Myocyte (in vitro differentiated cells): ENCODE results near the gene MRPS2. TPM values are rescaled to one million over a fixed set of nuclear protein-coding genes. Genes with fewer than 3 reads are reported as not detected.

Experiments
- DNase-seq: peaks from one replicate; pipeline ENCODE4 v3.0.0-alpha.2; 2012; ENCODE audit warnings: low read depth
- total RNA-seq: library from RNA; depleted of rRNA; stranded (reverse); fragments of >200 nt; gene quantifications from 2 replicates; pipeline ENCODE4 v1.2.3, GENCODE V29; 2014

Gene MRPS2
- total RNA-seq, 1 donor from 2014 or later: 39.2 TPM

- DNase-seq: peak; percentile 46
These were observed 20.2 kb upstream of the MRPS2 start for GRCh38 chr9:135480071-135480939.

- no peak for DNase-seq
These were observed 19.6 kb upstream of the MRPS2 start for GRCh38 chr9:135480940-135481310.

GRCh38 chr9:135482015-135482754 is 18.3 kb upstream of the MRPS2 start:
- DNase-seq: no peak

DNA sequence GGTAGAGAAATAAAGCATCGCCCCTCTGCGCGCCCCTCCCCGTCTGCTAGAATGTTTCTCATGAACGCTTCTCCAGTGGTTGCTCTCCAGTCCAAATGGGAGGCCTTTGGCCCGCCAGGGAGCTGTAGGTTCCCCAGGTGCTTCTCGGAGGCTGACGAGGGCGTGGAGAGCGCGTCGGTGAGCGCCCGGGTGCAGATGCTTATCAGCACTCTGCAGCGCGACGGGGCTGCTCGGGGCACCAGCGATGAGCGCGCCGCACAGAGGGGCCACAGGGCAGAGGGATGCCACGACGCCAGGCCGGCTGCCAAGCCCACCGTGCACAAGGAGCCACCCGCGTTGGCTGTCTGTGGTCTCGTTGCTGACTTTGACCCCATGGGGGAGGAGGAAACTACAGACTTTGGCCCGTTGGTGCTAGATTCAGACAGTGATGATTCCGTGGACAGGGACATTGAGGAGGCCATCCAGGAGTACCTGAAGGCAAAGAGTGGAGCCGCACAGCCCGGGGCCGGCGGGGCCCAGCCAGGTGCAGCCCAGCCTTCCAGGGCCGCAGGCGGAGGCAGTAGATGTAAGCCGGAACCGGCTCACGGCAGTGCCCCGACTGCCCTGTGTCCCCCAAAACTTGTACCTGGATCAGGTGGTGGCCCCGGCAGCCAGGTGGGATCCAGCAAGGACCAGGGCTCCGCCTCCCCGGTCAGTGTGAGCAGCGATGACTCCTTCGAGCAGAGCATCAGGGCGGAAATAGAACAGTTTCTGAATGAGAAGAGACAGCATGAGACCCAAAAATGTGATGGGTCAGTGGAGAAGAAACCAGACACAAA is 15.8 kb upstream of the MRPS2 start:
- no peak for DNase-seq

- no peak for DNase-seq
These were observed 15.1 kb upstream of the MRPS2 start for GRCh38 chr9:135485385-135485784.

- no peak for DNase-seq
These were observed 14.7 kb upstream of the MRPS2 start for GRCh38 chr9:135485832-135486231.

DNA sequence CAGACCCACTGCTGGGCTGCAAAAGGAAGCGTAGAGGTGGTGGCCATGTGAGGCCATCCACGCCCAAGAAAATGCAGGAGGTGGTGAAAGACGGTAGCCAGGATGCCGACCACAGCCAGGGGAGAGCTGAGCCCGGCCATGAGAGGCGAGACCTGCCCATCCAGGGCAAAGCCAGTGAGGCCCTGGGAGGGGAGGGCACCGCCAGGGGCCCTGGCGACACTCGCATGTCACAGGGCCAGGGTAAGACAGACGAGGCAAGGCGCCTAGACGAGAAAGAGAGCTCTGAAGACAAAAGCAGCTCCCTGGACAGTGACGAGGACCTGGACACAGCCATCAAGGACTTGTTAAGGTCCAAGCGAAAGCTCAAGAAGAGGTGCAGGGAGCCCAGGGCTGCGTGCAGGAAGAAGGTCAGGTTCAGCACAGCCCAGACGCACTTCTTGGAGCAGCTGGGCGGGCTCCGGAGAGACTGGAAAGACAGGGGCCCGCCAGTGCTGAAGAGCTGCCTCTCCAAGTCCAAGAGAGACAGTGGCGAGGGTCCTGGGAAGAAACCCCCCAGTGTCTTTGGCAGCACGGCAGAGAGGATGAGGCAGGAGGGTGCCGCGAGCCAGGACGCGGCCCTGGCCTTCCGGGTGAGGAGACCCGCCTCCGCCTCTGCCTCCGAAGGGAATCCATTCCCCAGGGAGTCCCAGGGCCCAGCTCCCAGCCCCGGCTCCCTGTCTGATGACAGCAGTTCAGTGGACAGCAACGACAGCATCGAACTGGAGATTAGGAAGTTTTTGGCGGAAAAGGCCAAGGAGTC is 14.0 kb upstream of the MRPS2 start:
- DNase-seq: no peak

DNA sequence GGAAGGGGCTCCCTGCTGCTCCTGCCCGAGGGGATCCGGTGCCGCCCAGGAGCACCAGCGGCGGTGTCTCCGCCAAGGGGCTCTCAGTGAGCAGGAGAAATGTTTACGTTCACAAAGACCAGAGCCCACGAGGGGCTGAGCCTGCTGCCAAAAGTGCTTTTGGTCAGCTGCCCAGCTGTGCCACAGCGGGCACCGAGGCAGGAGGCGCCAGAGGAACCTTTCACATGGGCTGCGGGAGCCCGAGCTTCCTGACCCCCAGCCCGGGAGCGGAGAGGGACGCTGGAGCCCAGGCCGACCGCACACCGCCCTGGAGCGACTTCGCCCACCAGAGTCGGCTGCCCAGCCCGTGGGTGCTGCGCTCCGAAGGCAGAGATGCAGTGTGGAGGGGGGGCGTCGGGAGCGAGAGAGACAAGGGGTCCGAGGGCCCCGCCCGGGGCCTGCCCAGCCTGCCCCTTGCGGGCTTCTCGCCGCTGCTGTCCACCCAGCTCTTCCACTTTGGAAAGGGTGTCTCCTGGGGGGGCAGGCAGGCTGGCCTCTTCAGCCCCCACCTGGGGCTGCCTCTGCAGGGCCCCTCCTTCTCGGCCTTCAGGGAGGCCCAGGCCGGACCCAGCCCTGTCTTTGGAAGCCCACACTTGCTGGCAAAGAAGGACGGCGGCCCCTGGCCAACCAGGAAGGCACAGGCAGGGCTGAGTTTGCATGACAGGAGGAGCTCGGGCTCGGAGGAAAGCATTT is 13.0 kb upstream of the MRPS2 start:
- no peak for DNase-seq

GRCh38 chr9:135488013-135488330 is 12.5 kb upstream of the MRPS2 start:
- DNase-seq: no peak

GRCh38 chr9:135488527-135488926 is 12.0 kb upstream of the MRPS2 start:
- DNase-seq: no peak

- DNase-seq: no peak
These were observed 11.1 kb upstream of the MRPS2 start for GRCh38 chr9:135489188-135489906.

DNA sequence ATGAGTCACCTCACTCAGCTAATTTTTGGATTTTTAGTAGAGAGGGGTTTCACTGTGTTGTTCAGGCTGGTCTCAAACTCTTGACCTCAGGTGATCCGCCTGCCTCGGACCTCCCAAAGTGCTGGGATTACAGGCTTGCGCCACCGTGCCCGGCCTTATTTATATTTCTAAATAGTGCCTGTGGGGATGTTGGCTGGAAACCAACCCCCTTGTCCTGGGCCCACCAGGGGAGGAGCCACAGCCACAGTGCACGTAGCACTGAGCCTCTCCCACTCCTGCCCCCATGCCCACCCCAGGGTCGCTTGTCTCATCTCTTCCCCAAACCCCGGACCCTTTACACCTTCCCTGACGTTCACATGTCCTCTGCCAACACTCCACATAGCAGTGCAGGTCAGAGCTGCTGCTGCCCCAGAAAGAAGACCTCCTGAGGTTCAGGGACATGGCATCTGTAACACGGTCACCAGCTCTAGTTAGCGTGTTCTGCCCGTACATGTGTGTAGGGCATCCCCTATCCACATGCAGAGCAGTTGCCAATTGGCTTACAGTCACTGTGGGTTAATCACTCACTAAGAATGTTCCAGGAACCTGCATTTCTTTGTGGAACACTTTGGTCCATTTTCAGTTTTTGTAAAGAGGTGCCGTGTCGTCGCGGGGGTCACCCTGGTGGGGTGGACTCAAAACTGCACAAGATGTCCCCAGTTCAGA is 10.2 kb upstream of the MRPS2 start:
- DNase-seq: no peak

DNA sequence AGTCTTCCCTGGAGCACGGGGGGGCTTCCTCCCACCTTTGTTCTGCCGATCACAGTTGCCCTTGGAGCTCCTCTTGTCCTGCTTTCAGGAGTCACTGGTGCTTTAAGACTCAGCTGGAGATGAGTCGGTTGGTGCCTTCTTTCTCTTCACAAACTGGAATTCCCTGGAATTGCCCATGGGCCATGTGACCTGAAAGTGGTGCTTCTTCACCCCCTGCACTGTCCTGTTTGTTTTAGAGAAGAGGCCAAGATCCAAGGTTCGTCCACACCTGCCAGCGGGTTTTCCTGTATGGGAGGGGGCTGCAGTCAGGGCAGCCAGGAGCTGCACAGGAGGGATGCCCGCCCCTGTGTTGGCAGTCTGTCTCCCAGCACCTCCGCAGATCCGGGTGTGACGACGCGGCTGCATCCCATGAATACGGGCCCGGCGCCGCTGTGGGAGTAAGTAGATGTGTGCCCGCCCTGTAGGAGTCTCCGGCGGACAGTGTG is 9.5 kb upstream of the MRPS2 start:
- no peak for DNase-seq

GRCh38 chr9:135491764-135492163 is 8.7 kb upstream of the MRPS2 start:
- no peak for DNase-seq

GRCh38 chr9:135492886-135493669 is 7.4 kb upstream of the MRPS2 start:
- DNase-seq: no peak

DNA sequence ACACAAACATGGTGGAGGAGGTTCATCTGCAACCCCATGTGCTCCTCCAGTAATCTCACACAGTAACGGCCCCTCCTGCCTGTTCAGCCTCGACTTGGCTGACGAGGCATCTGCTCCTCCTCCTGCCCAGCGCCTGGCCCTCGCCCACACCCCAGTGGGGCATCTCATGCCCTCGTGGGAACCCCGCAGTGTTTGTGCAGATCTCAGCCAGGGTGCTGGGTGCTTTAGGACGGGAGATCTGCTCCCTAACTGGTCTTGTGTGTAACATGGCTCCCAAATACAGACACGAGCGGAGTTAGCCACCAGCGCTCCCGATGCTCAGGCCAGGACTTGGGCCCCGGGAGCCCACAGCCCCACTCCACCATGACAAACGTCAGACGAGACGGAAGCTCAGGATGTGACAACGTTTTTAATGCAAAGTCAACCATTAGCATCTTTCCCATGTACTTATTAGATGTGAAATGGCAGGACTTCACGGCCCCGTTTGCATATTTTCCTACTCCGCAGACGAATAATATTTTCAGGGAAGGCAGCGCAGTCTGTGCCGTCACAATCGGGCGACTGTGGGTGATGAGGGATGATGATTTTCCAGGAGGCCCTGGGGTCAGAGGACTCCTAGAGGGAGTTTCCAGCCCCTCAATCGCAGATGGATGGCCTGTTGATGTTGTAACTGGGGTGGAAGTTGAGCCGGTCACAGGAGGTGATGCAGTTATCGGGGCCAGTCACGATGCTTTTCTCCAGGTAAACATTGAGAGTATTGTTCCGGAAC is 5.5 kb upstream of the MRPS2 start:
- no peak for DNase-seq

DNA sequence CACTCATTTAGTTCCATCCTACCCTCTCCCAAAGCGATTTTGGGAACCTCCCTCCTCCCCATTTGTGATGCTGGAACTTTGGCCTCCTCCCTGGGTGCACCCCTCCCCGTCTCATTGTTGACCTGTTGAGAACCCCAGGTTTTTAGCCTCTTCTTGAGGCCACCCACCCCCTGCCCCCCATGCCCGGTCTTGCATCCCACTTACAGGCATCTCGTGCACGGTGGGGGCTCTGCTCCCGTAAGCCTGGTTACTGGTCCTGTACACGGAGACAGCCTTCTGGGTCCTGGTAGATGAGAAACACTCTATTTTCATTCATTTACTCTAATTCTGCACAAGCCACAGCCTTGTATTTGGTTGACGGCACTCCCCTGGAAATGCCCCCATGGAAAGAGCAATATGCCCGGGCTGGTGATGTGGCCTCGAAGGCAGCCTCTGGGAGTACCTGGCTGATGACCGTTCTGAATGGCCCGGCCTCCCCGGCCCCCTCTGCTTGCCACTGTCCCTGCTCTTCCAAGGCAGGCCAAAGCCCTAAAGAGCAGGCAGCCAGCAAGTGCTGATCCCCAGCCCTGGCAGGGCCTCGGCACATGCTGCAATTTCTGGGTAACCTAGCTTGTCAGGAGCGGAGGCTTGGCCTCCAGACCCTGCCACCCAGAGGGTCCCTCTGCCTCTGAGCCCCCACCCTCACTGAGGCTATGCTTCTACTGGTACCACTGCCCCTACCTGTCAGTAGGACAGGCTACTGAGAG is 1.9 kb upstream of the MRPS2 start:
- DNase-seq: no peak
